ENCODE results near the gene CSF3. TPM values are rescaled to one million over a fixed set of nuclear protein-coding genes. Genes with fewer than 3 reads are reported as not detected.

The CSF3 gene
- total and polyA plus RNA-seq, 2 donors (not counting 1 experiment from before 2014, with no cell fraction given) = 0.09 TPM; not detected in 1

DNA sequence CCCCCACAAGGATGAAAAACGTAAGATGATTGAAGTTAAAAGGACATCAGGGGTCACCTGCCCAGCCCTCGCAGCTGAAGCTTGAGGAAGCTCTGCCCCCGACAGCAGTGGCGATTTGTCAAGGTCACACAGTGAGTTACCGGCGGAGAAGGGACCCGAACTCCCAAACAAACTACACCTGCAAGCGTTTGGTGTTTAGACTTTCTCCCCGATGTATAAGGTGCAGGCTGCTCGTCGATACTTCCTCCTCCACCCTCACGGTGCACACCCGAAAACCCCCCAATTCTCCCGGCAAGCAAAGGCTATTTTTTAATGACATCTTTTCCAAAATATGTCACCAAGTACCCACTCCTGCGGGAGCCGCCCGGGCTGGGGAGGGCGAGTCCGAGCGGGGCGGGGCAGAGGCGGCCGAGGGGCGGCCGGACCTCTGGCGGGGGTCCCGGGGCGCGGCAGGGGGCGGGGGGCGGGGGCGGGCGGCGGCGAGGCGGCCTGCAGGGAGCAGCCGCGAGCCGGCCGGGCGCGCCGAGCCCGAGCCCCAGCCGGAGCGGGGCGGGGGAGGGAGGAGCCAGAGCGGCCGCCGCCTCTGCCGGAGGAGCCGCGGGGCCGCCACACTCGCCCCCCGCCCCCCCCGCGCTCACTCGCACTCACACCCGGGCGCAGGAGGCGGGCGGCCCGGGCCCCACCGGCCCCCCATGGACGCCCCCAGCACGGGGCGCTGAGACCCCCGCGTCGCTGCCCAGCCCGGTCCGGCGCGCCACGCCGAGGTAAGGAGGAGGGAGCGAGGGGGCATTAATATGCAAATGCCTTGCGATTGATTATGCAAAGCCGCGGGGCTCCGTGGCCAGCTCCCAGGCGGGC lies 47.3 kb downstream of the CSF3 start, which contains the start of gene THRA:
Gene THRA, plus strand, starts transcription at position 637 of the 858 bp plus-strand sequence. CDS start 11,524 bp downstream, outside the sequence.
- H3K4me1 Mint-ChIP-seq = peaks cover 39% of the 10 kb centered on the region
- Histone ChIP-seq H3K9me3 (ENCODE audit: control extremely low read depth in 1 of 3, control insufficient read depth in 2 of 3, insufficient read depth in 1 of 3, low read length in 2 of 3) (no peaks in the 10 kb centered on the region), H3K27ac (ENCODE audit: low read length in 2 of 2) (peak within 1 kb of the TSS; percentile 59 to 67), H3K4me3 (ENCODE audit: control extremely low read depth in 1 of 5, extremely low read depth in 1 of 5, insufficient read depth in 1 of 5, low read depth in 2 of 5, low read length in 4 of 5) (peak within 1 kb of the TSS; percentile 53 to 96 (median 95)), H3K9ac (ENCODE audit: low read length) (peak within 1 kb of the TSS; percentile 92), H4K20me1 (ENCODE audit: control insufficient read depth, insufficient read depth, low read length, poor library complexity, severe bottlenecking) (peaks cover 15% of the 10 kb centered on the region), H3K4me1 (ENCODE audit: control insufficient read depth in 2 of 2, insufficient read depth in 2 of 2, low read length in 2 of 2) (peaks cover 17 to 23% of the 10 kb centered on the region in 2 donors), H3K27me3 (replicated peaks in 1 of 4; ENCODE audit: control extremely low read depth in 1 of 4, control insufficient read depth in 3 of 4, insufficient read depth in 4 of 4, low read length in 3 of 4) (peaks cover 0 to 6% (median 1%) of the 10 kb centered on the region in 4 experiments), H3K36me3 (replicated peaks in 1 of 2; ENCODE audit: control extremely low read depth in 1 of 2, control insufficient read depth in 1 of 2, extremely low read depth in 1 of 2, insufficient read depth in 2 of 2, low read length in 1 of 2) (no peaks in the 10 kb centered on the region), H2AFZ (ENCODE audit: insufficient read depth, low read depth, low read length, poor library complexity, severe bottlenecking) (peak within 1 kb of the TSS; percentile 97), H3K79me2 (ENCODE audit: control insufficient read depth, insufficient read depth, low read length) (peaks cover 49% of the 10 kb centered on the region), H3K4me2 (replicated peaks; ENCODE audit: low read depth, low read length, poor library complexity, severe bottlenecking) (peak within 1 kb of the TSS; percentile 99)
- WGBS (ENCODE audit: insufficient coverage) = 1% methylated on average over 61 of the region's 83 CpGs
- DNase-seq (peak; percentile 85), ATAC-seq (ENCODE audit: low read depth) (peak; percentile 92)
- peaks cover 6% of the 10 kb centered on the region for H3K27me3 Mint-ChIP-seq
- H3K4me3 Mint-ChIP-seq = peak within 1 kb of the TSS; percentile 91
- intact Hi-C loops (cut with micrococcal nuclease) = loop anchor here (1.0 to 2.0 kb wide), 6 partner anchors 8 to 106 kb away; partner anchors contain the start of genes MED24 and NR1D1
- ChIA-PET CTCF (interaction anchor here (0.7 to 11.1 kb wide), 10 partner anchors 13 to 106 kb away, joined by 3 to 119 read pairs (median 4); partner anchors contain the start of genes MSL1 and NR1D1), POLR2A (interaction anchor here (0.9 to 2.2 kb wide), 7 partner anchors 8 to 263 kb away, joined by 3 to 14 read pairs (median 3); partner anchors contain the start of genes MED24 and NR1D1)
- peak within 1 kb of the TSS; percentile 93 for H3K27ac Mint-ChIP-seq
- TF ChIP-seq, protein P1, sequence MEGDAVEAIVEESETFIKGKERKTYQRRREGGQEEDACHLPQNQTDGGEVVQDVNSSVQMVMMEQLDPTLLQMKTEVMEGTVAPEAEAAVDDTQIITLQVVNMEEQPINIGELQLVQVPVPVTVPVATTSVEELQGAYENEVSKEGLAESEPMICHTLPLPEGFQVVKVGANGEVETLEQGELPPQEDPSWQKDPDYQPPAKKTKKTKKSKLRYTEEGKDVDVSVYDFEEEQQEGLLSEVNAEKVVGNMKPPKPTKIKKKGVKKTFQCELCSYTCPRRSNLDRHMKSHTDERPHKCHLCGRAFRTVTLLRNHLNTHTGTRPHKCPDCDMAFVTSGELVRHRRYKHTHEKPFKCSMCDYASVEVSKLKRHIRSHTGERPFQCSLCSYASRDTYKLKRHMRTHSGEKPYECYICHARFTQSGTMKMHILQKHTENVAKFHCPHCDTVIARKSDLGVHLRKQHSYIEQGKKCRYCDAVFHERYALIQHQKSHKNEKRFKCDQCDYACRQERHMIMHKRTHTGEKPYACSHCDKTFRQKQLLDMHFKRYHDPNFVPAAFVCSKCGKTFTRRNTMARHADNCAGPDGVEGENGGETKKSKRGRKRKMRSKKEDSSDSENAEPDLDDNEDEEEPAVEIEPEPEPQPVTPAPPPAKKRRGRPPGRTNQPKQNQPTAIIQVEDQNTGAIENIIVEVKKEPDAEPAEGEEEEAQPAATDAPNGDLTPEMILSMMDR (IDR thresholded peaks at IDR 0.05) = no peak
- no peak for TF ChIP-seq EZH2 (IDR thresholded peaks at IDR 0.05; ENCODE audit: borderline replicate concordance, insufficient read depth, low read depth, low read length, poor library complexity, severe bottlenecking)
- H3K9me3 Mint-ChIP-seq (ENCODE audit: insufficient read depth) = no peaks in the 10 kb centered on the region

Measured in B cell (primary cell).